ENCODE results near the gene AFF3. TPM values are rescaled to one million over a fixed set of nuclear protein-coding genes. Genes with fewer than 3 reads are reported as not detected.

The AFF3 gene
- polyA plus RNA-seq, 1 donor (not counting 4 experiments of a cell fraction or from before 2014, with no cell fraction given) = not detected

GRCh38 chr2:100050685-100051084 is 91.7 kb downstream of the AFF3 start:
- Histone ChIP-seq H3K4me3 (ENCODE audit: control insufficient read depth in 2 of 3, extremely low read depth in 1 of 3, insufficient read depth in 2 of 3, low read depth in 1 of 3, low read length in 3 of 3) (no peak overlapping the region), H3K4me2 (ENCODE audit: control insufficient read depth, extremely low read depth, insufficient read depth, low read depth, low read length) (no peak overlapping the region), H4K20me1 (ENCODE audit: control insufficient read depth, extremely low read depth, insufficient read depth, low read length) (no peaks in the 10 kb centered on the region), H3K9me1 (ENCODE audit: control insufficient read depth, extremely low read depth, insufficient read depth, low read length) (no peaks in the 10 kb centered on the region), H3K9me3 (ENCODE audit: control insufficient read depth, low read depth, low read length) (no peaks in the 10 kb centered on the region), H3K27ac (ENCODE audit: control insufficient read depth, insufficient read depth, low read length) (no peak overlapping the region), H3K36me3 (ENCODE audit: control insufficient read depth in 2 of 2, extremely low read depth in 1 of 2, insufficient read depth in 2 of 2, low read length in 2 of 2) (no peaks in the 10 kb centered on the region), H3K9ac (ENCODE audit: control insufficient read depth, extremely low read depth, insufficient read depth, low read length) (no peak overlapping the region), H2AFZ (ENCODE audit: control insufficient read depth, low read length) (no peak overlapping the region), H3K79me2 (ENCODE audit: control insufficient read depth, insufficient read depth, low read length) (no peaks in the 10 kb centered on the region), H3K4me1 (ENCODE audit: control insufficient read depth, extremely low read depth, insufficient read depth, low read length) (no peaks in the 10 kb centered on the region), H3K27me3 (ENCODE audit: control insufficient read depth, extremely low read depth, insufficient read depth, low read length) (no peaks in the 10 kb centered on the region)
- TF ChIP-seq EZH2 (IDR thresholded peaks at IDR 0.05; ENCODE audit: low read length) = no peak
- no peak for TF ChIP-seq CTCF (optimal IDR thresholded peaks at IDR 0.05 in 1 of 3, IDR thresholded peaks at IDR 0.05 in 1 of 3, conservative IDR thresholded peaks at IDR 0.05 in 1 of 3; ENCODE audit: extremely low read depth in 1 of 3, insufficient read depth in 2 of 3, low read length in 3 of 3)
- FAIRE-seq = no peak
- DNase-seq (ENCODE audit: low read depth, low spot score) = no peak
- dilution Hi-C loops (cut with MboI; ENCODE audit: extremely low pct_ligation_motif_present, low sequenced_read_pairs) = no loop called here

- H2AFZ ChIP-seq (ENCODE audit: control insufficient read depth, low read length) = no peak overlapping the region
- H3K9me1 ChIP-seq (ENCODE audit: control insufficient read depth, extremely low read depth, insufficient read depth, low read length) = no peaks in the 10 kb centered on the region
- no peaks in the 10 kb centered on the region for H3K79me2 ChIP-seq (ENCODE audit: control insufficient read depth, insufficient read depth, low read length)
- no peak overlapping the region for H3K4me3 ChIP-seq (ENCODE audit: control insufficient read depth in 2 of 3, extremely low read depth in 1 of 3, insufficient read depth in 2 of 3, low read depth in 1 of 3, low read length in 3 of 3)
- no peaks in the 10 kb centered on the region for H3K36me3 ChIP-seq (ENCODE audit: control insufficient read depth in 2 of 2, extremely low read depth in 1 of 2, insufficient read depth in 2 of 2, low read length in 2 of 2)
- H3K4me1 ChIP-seq (ENCODE audit: control insufficient read depth, extremely low read depth, insufficient read depth, low read length) = no peaks in the 10 kb centered on the region
- TF ChIP-seq EZH2 (IDR thresholded peaks at IDR 0.05; ENCODE audit: low read length) (no peak), CTCF (optimal IDR thresholded peaks at IDR 0.05 in 1 of 3, IDR thresholded peaks at IDR 0.05 in 1 of 3, conservative IDR thresholded peaks at IDR 0.05 in 1 of 3; ENCODE audit: extremely low read depth in 1 of 3, insufficient read depth in 2 of 3, low read length in 3 of 3) (no peak)
- H4K20me1 ChIP-seq (ENCODE audit: control insufficient read depth, extremely low read depth, insufficient read depth, low read length) = no peaks in the 10 kb centered on the region
- FAIRE-seq = no peak
- no peaks in the 10 kb centered on the region for H3K9me3 ChIP-seq (ENCODE audit: control insufficient read depth, low read depth, low read length)
- H3K9ac ChIP-seq (ENCODE audit: control insufficient read depth, extremely low read depth, insufficient read depth, low read length) = no peak overlapping the region
- no peak overlapping the region for H3K4me2 ChIP-seq (ENCODE audit: control insufficient read depth, extremely low read depth, insufficient read depth, low read depth, low read length)
- dilution Hi-C loops (cut with MboI; ENCODE audit: extremely low pct_ligation_motif_present, low sequenced_read_pairs) = no loop called here
- H3K27me3 ChIP-seq (ENCODE audit: control insufficient read depth, extremely low read depth, insufficient read depth, low read length) = no peaks in the 10 kb centered on the region
- no peak overlapping the region for H3K27ac ChIP-seq (ENCODE audit: control insufficient read depth, insufficient read depth, low read length)
- DNase-seq (ENCODE audit: low read depth, low spot score) = no peak
Measured at GRCh38 chr2:100046961-100047947, 95.1 kb downstream of the AFF3 start.

Measured in keratinocyte (primary cell).